Nephron (organoid): ENCODE results near the gene TBXAS1.

Source experiments
- H3K27ac Mint-ChIP-seq, 3 experiments: 2 replicates each; pipeline ENCODE4 v1.8.0; 2020; ENCODE audit warnings: mixed read lengths in 3 of 3, mild to moderate bottlenecking in 2 of 3, moderate library complexity in 1 of 3
- H3K27me3 Mint-ChIP-seq: 2 replicates; pipeline ENCODE4 v1.8.0; 2021; ENCODE audit warnings: low read depth, mild to moderate bottlenecking, moderate library complexity, mixed read lengths
- H3K36me3 Mint-ChIP-seq: 2 replicates; pipeline ENCODE4 v1.8.0; 2020; ENCODE audit warnings: low read depth, mixed read lengths
- H3K4me1 Mint-ChIP-seq: 2 replicates; pipeline ENCODE4 v1.8.0; 2020; ENCODE audit warnings: mixed read lengths
- H3K4me3 Mint-ChIP-seq, 3 experiments: 2 replicates each; pipeline ENCODE4 v1.8.0; 2020; ENCODE audit warnings: mild to moderate bottlenecking in 3 of 3, mixed read lengths in 3 of 3, moderate library complexity in 2 of 3
- H3K9me3 Mint-ChIP-seq: 2 replicates; pipeline ENCODE4 v1.8.0; 2020; ENCODE audit warnings: mixed read lengths
- TF ChIP-seq, protein P1 (sequence below), 3 experiments: fragments of 200-600 bp; sonication (generic); IDR thresholded peaks; one replicate each; pipeline ENCODE4 v1.5.0; 2021; ENCODE audit warnings: antibody characterized with exemption in 3 of 3; ENCODE audit not compliant: unreplicated experiment in 3 of 3

Gene TBXAS1

GRCh38 chr7:139995017-139995915, 166.2 kb downstream of the TBXAS1 start:
- Mint-ChIP-seq H3K4me3 (no peak overlapping the region), H3K36me3 (no peaks in the 10 kb centered on the region), H3K27me3 (peaks cover 11% of the 10 kb centered on the region), H3K4me1 (peaks cover 39% of the 10 kb centered on the region), H3K9me3 (no peaks in the 10 kb centered on the region), H3K27ac (peak overlapping the region; percentile 78 to 84 (median 82))
- TF ChIP-seq, protein P1, sequence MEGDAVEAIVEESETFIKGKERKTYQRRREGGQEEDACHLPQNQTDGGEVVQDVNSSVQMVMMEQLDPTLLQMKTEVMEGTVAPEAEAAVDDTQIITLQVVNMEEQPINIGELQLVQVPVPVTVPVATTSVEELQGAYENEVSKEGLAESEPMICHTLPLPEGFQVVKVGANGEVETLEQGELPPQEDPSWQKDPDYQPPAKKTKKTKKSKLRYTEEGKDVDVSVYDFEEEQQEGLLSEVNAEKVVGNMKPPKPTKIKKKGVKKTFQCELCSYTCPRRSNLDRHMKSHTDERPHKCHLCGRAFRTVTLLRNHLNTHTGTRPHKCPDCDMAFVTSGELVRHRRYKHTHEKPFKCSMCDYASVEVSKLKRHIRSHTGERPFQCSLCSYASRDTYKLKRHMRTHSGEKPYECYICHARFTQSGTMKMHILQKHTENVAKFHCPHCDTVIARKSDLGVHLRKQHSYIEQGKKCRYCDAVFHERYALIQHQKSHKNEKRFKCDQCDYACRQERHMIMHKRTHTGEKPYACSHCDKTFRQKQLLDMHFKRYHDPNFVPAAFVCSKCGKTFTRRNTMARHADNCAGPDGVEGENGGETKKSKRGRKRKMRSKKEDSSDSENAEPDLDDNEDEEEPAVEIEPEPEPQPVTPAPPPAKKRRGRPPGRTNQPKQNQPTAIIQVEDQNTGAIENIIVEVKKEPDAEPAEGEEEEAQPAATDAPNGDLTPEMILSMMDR (IDR thresholded peaks at IDR 0.05; ENCODE audit: unreplicated experiment in 3 of 3), result no peak

DNA sequence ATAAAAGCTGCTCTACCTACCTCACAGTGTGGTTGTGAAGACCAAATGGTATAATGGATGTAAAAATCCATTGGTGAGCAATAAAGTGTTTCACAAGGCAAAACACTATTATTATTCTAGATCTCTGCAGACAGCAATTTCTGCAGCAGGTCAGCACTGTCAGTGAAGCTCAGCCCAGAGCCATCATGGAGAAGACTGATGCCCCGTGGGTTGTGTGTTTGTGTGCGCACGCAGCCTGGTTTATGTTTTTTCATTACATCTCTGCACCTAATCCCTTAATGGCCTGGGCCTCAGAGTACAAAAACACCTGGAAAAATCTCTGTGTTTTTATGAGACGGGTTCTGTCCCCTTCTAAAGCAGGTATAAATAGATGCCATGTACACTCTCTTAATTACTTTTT, 169.5 kb downstream of the TBXAS1 start:
- Mint-ChIP-seq H3K36me3 (no peaks in the 10 kb centered on the region), H3K27ac (no peak overlapping the region), H3K27me3 (peaks cover 13% of the 10 kb centered on the region), H3K4me3 (no peak overlapping the region), H3K4me1 (peaks cover 33% of the 10 kb centered on the region), H3K9me3 (no peaks in the 10 kb centered on the region)
- TF ChIP-seq, protein P1 (IDR thresholded peaks at IDR 0.05; ENCODE audit: unreplicated experiment in 3 of 3), result no peak

DNA sequence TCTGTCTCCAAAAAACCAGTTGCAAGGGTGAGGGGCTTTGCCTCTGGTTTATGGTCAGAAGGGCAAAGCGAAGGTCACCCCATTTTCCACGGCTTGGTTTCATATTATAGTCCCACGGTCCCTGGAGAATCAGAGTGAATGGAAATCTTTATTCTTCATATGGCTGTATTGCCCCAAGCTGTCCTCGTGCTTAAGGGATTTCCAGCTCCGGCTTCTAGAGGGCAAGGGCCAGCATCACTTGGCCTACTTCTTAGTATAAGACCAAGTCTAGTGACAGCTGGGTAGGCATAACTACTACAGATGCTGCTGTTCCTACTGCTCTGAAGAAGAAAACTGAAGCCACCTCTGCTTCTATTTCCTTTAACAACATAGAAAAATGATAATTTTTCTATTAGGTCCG, 170.5 kb downstream of the TBXAS1 start:
- no peaks in the 10 kb centered on the region for H3K9me3 Mint-ChIP-seq
- H3K4me1 Mint-ChIP-seq, result peaks cover 29% of the 10 kb centered on the region
- TF ChIP-seq, protein P1 (IDR thresholded peaks at IDR 0.05; ENCODE audit: unreplicated experiment in 3 of 3), result no peak
- H3K27ac Mint-ChIP-seq, result no peak overlapping the region
- no peak overlapping the region for H3K4me3 Mint-ChIP-seq
- H3K36me3 Mint-ChIP-seq, result no peaks in the 10 kb centered on the region
- H3K27me3 Mint-ChIP-seq, result peaks cover 13% of the 10 kb centered on the region

GRCh38 chr7:140000666-140001268, 171.7 kb downstream of the TBXAS1 start:
- peaks cover 17% of the 10 kb centered on the region for H3K4me1 Mint-ChIP-seq
- H3K36me3 Mint-ChIP-seq, result no peaks in the 10 kb centered on the region
- TF ChIP-seq, protein P1 (IDR thresholded peaks at IDR 0.05; ENCODE audit: unreplicated experiment in 3 of 3), result no peak
- no peak overlapping the region for H3K4me3 Mint-ChIP-seq
- H3K9me3 Mint-ChIP-seq, result no peaks in the 10 kb centered on the region
- H3K27me3 Mint-ChIP-seq, result peaks cover 13% of the 10 kb centered on the region
- H3K27ac Mint-ChIP-seq, result no peak overlapping the region

DNA sequence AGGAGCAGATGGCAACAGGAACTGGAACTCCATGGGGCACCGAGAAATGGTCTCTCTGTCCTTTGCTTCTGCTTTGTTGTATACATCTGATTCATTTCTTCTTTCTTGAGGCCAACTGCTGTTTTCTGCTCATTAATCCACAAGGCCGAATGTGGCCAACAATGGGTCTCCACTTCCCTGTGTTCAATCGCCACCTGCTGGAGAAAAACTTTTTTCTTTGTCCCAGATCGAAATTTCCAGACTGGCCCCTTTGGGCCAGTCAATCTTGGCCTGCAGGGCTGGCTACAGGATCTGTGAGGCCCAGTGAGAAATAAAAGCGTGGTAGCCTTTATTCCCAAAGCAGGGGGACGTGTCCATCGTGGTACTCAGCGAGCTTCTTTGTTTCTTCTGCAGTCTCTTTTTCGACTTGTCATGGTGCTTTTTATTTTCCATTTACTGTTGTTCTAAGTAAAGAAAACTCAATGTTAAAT, 174.9 kb downstream of the TBXAS1 start:
- Mint-ChIP-seq H3K9me3 (no peaks in the 10 kb centered on the region), H3K4me3 (no peak overlapping the region), H3K36me3 (no peaks in the 10 kb centered on the region), H3K4me1 (peaks cover 7% of the 10 kb centered on the region), H3K27ac (no peak overlapping the region), H3K27me3 (peaks cover 17% of the 10 kb centered on the region)
- TF ChIP-seq, protein P1 (IDR thresholded peaks at IDR 0.05; ENCODE audit: unreplicated experiment in 3 of 3), result peak; percentile 51 to 63 (median 52)
